WTC11 (cell line): ENCODE measurements around the gene ANO8.

ENCODE experiments used
- CTCF ChIP-seq: fragments of 200-600 bp; IDR thresholded peaks from 2 replicates; pipeline ENCODE4 v1.8.0; 2022; ENCODE audit warnings: antibody characterized with exemption
- EMX1 ChIP-seq: fragments of 250-450 bp; sonication (Bioruptor Pico); IDR thresholded peaks from 2 replicates; pipeline ENCODE4 v1.8.0; 2021; ENCODE audit warnings: mild to moderate bottlenecking
- ERG ChIP-seq: fragments of 250-450 bp; sonication (Bioruptor Pico); IDR thresholded peaks from 2 replicates; pipeline ENCODE4 v1.8.0; 2021; ENCODE audit warnings: mild to moderate bottlenecking
- ETV6 ChIP-seq: sonication (generic); formaldehyde crosslinking; IDR thresholded peaks from 2 replicates; pipeline ENCODE4 v1.8.1; 2022; ENCODE audit warnings: mild to moderate bottlenecking, missing genetic modification reagents
- GABPB1 ChIP-seq: sonication (generic); formaldehyde crosslinking; IDR thresholded peaks from 2 replicates; pipeline ENCODE4 v1.8.1; 2023; ENCODE audit warnings: mild to moderate bottlenecking, missing genetic modification reagents
- MAX ChIP-seq: sonication (generic); formaldehyde crosslinking; IDR thresholded peaks from 2 replicates; pipeline ENCODE4 v1.8.0; 2022; ENCODE audit warnings: mild to moderate bottlenecking, missing genetic modification reagents
- NR3C1 ChIP-seq: sonication (generic); formaldehyde crosslinking; conservative IDR thresholded peaks from 2 replicates; pipeline ENCODE4 v1.8.1; 2023; ENCODE audit warnings: low read depth, mild to moderate bottlenecking, missing genetic modification reagents
- PREB ChIP-seq: sonication (generic); formaldehyde crosslinking; IDR thresholded peaks from 2 replicates; pipeline ENCODE4 v1.8.1; 2022; ENCODE audit warnings: mild to moderate bottlenecking, missing genetic modification reagents, moderate library complexity, borderline replicate concordance
- SP1 ChIP-seq: sonication (generic); formaldehyde crosslinking; conservative IDR thresholded peaks from 2 replicates; pipeline ENCODE4 v1.8.1; 2022; ENCODE audit warnings: missing genetic modification reagents
- STAT6 ChIP-seq: sonication (generic); formaldehyde crosslinking; conservative IDR thresholded peaks from 2 replicates; pipeline ENCODE4 v1.8.1; 2023; ENCODE audit warnings: mild to moderate bottlenecking, low read depth, missing genetic modification reagents, moderate library complexity
- TCF7 ChIP-seq: sonication (generic); formaldehyde crosslinking; IDR thresholded peaks from 2 replicates; pipeline ENCODE4 v1.8.0; 2022; ENCODE audit warnings: mild to moderate bottlenecking, low read depth, missing genetic modification reagents, moderate library complexity
- TEAD1 ChIP-seq: sonication (generic); formaldehyde crosslinking; IDR thresholded peaks from 2 replicates; pipeline ENCODE4 v1.8.0; 2022; ENCODE audit warnings: mild to moderate bottlenecking, missing genetic modification reagents
- ZNF219 ChIP-seq: sonication (generic); formaldehyde crosslinking; IDR thresholded peaks from 2 replicates; pipeline ENCODE4 v1.8.0; 2023; ENCODE audit warnings: missing genetic modification reagents, mild to moderate bottlenecking, borderline replicate concordance

- TF ChIP-seq SP1 (CRISPR knock-in tag) (no peak), GABPB1 (CRISPR knock-in tag) (no peak; the same call in 1 of the 2 replicates), CTCF (no peak), STAT6 (no peak), NR3C1 (CRISPR knock-in tag) (no peak), ETV6 (no peak; the same call in 1 of the 2 replicates), TEAD1 (no peak), ERG (CRISPR knock-in tag) (no peak), TCF7 (CRISPR knock-in tag) (no peak), ZNF219 (no peak), PREB (CRISPR knock-in tag) (no peak), MAX (CRISPR knock-in tag) (no peak), EMX1 (CRISPR knock-in tag) (no peak)
Measured at GRCh38 chr19:17309965-17310461, 24.6 kb downstream of the ANO8 start.
